SH-SY5Y (cell line): ENCODE results near the gene UTS2B.

ENCODE experiments used
- GATA2 ChIP-seq: IDR thresholded peaks from 2 replicates; pipeline ENCODE4 v1.6.1; 2011; ENCODE audit warnings: mild to moderate bottlenecking, low read depth, low read length
- GATA3 ChIP-seq: IDR thresholded peaks from 2 replicates; pipeline ENCODE4 v1.6.1; 2011; ENCODE audit warnings: low read depth, mild to moderate bottlenecking, low read length, moderate library complexity

- no peak for TF ChIP-seq GATA2
- no peak for TF ChIP-seq GATA3
These were observed 1.9 kb downstream of the UTS2B start for GRCh38 chr3:191328383-191328961.
